ENCODE results near the gene FOXP4. TPM values are rescaled to one million over a fixed set of nuclear protein-coding genes. Genes with fewer than 3 reads are reported as not detected.

The FOXP4 gene
- total RNA-seq, 1 experiment from 2014 or later = 1.2 TPM

DNA sequence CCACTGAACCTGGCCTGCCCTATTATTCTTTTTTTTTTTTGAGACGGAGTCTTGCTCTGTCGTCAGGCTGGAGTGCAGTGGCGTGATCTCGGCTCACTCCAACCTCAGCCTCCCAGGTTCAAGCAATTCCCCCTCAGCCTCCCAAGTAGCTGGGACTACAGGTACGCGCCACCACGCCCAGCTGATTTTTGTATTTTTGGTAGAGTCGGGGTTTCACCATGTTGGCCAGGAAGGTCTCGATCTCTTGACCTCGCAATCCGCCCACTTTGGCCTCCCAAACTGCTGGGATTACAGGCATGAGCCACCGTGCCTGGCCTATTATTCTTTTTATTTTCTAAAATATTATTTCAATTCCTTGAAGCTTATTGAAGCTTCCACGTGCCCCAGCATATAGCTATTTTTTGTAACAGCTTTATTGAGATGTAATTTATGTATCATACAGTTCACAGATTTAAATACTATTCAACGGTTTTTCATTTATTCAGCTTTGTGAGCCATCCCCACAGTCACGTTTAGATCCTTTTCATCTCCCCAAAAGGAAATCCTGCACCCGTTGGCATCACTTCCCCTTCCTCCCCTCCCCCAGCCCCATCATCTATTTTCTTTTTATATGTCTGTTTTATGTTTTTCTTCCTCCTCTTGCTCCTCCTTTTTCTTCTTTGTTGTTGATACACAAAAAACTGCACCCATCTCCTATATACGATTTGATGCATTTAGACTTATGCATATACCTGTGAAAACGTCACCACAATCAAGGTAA is 78.6 kb downstream of the FOXP4 start:
- in situ Hi-C loops (cut with HindIII; ENCODE audit: low pct_unique_long_range_greater_than_20kb, low sequenced_read_pairs) = no loop called here
- no peak for DNase-seq (ENCODE audit: low read depth, low spot score)

DNA sequence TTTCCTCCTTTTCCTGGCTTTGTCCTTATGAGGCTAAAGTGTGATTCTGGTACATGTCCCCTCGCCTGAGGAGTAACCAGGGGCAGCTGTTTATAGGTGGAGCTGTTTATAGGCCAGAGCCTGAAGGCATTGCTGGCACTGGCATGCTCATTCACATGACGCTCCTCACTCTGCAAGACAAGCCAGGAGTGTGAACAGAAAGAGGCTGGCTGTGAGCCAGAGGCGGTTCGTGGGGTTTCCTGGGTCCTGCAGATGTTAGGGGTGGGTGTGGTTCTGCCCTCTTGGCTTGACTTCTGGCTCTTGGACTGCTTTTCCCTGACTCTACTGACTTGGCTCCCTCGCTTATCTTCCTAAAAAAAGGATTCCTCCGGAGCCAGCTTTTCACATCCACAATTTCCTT is 79.3 kb downstream of the FOXP4 start:
- in situ Hi-C loops (cut with HindIII; ENCODE audit: low pct_unique_long_range_greater_than_20kb, low sequenced_read_pairs) = no loop called here
- DNase-seq (ENCODE audit: low read depth, low spot score) = no peak

DNA sequence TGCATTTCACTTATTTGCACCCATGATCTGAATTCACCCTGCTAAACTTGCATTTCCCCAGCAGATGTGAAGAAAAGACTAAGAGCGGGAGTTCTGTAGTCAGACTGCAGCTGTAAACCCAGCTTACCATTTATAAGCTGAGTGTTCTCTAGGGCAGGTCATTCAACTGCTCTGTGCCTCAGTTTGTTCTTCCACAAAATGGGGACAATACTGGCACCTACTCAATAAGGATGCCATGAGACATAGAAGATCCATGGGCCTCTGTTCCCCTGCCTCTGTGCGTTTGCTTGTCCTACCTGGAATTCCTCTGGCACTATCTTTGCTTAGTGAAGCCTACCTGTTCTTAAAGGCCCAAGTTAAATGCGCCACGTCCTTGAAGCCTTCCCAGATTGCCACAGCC is 79.8 kb downstream of the FOXP4 start:
- no peak for DNase-seq (ENCODE audit: low read depth, low spot score)
- in situ Hi-C loops (cut with HindIII; ENCODE audit: low pct_unique_long_range_greater_than_20kb, low sequenced_read_pairs) = no loop called here

DNA sequence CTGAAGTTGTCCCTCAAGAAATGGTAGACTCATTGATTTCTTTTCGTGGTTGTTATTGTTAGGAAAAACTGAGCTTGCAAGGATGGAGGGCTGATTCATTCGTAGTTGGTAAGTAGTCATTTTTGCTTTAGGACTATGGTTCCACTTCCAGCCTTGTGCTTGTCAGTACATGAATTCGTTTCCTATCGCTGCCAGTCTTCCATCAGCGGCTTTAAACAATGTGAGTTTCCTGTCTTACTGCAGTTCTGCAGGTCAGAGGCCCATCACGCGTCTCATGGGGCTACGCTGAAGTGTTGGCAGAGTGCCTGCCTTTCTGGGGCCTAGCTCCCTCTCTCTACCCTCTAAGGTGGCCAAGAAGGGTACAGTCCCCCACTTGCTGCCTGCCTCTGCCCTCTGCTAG is 80.7 kb downstream of the FOXP4 start:
- no peak for DNase-seq (ENCODE audit: low read depth, low spot score)
- in situ Hi-C loops (cut with HindIII; ENCODE audit: low pct_unique_long_range_greater_than_20kb, low sequenced_read_pairs) = no loop called here

DNA sequence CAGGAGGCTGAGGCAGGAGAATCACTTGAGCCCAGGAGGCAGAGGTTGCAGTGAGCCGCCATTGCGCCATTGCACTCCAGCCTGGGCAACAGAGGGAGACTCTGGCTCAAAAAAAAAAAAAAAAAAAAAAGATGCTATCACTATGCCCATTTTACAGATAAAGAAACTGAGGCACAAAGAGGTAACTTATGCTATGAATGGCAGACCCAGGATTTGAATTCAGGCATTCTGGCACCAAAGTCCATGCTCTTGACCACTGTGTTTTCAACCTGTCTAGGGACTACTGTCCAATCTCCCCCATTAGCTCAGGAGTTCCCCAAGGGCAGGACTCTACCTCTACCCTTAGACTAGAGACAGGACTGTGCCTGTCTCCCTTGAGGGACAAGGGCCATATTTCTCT is 82.9 kb downstream of the FOXP4 start:
- no peak for DNase-seq (ENCODE audit: low read depth, low spot score)
- in situ Hi-C loops (cut with HindIII; ENCODE audit: low pct_unique_long_range_greater_than_20kb, low sequenced_read_pairs) = no loop called here

DNA sequence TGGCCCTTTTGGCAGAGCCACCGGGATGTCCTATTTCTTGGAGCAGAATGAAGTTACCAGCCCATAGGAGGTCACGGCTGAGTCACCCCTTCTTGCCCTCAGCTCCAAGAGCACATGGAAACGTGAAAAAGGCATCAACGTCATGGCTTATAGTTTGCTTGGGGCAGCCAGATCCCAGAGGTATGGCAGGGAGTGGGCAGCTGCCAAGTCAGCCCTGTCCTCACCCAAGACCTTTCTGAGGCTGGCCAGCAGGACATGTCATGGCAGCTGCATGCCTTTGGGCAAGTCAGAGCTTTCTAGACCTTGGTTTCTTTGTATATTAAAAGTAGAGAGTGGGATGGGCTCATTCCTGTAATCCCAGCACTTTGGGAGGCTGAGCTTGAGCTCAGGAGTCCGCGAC is 83.9 kb downstream of the FOXP4 start:
- no peak for DNase-seq (ENCODE audit: low read depth, low spot score)
- in situ Hi-C loops (cut with HindIII; ENCODE audit: low pct_unique_long_range_greater_than_20kb, low sequenced_read_pairs) = no loop called here

DNA sequence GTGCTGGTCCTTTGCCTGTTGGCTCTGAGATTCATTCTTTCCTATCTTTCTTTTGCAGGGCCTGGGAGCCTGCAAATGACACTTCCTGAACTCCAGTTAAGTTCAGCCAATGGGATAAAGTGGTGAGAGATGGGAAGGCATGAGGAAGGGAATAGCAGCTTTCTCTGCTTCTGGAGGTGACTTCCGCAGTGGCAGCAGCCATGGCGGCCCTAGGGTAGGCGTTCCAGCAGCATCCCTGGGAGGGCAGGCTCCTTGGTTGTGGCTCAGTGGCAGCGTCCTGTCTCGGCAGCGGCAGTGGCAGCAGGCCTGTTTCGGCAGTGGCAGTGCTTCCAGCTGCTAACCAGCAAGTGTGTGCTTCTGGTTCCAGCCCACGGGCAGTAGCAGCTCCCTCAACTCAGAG is 84.8 kb downstream of the FOXP4 start:
- no peak for DNase-seq (ENCODE audit: low read depth, low spot score)
- in situ Hi-C loops (cut with HindIII; ENCODE audit: low pct_unique_long_range_greater_than_20kb, low sequenced_read_pairs) = no loop called here

DNA sequence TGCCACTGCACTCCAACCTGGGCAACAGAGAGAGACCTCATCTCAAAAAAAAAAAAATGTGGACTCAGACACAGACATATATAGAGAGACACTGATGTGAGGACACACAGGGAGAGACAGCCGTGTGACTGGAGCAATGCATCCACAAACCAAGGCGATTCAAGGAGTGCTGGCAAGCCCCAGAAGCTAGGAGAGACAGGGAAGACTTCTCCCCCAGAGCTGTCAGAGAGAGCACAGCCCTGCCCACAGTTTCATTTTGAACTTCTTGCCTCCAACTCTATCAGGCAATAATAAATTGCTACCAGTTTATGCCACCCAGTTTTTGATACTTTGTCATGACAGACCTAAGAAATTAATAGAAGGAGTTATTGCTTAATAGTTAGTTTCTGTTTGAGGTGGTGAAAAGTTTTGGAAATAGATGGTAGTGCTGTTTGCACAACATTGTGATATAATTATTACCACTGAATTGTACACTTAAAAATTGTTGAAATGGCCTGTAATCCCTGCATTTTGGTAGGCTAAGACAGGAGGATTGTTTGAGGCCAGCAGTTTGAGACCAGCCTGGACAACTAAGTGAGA is 87.0 kb downstream of the FOXP4 start:
- no peak for DNase-seq (ENCODE audit: low read depth, low spot score)
- in situ Hi-C loops (cut with HindIII; ENCODE audit: low pct_unique_long_range_greater_than_20kb, low sequenced_read_pairs) = no loop called here

DNA sequence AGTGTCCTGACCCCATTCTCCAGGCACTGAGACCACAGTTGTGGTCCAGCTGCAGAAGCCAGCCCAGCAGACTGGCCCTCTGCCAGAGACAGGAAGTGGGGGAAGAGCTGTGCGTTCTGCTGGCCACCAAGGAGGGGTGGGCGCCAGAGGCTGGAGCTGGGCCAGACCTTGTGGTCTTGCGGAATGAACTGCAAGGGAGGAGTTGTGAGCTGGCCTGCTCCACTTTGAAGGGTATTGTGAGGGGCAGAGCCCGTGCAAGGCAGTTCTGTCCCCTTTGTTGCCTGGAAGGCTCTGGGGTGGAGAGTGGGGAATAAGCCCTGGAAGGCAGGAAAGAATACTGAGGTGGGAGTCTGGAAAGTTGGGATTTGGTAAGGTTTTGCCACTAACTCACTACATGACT is 88.5 kb downstream of the FOXP4 start:
- no peak for DNase-seq (ENCODE audit: low read depth, low spot score)
- in situ Hi-C loops (cut with HindIII; ENCODE audit: low pct_unique_long_range_greater_than_20kb, low sequenced_read_pairs) = no loop called here

DNA sequence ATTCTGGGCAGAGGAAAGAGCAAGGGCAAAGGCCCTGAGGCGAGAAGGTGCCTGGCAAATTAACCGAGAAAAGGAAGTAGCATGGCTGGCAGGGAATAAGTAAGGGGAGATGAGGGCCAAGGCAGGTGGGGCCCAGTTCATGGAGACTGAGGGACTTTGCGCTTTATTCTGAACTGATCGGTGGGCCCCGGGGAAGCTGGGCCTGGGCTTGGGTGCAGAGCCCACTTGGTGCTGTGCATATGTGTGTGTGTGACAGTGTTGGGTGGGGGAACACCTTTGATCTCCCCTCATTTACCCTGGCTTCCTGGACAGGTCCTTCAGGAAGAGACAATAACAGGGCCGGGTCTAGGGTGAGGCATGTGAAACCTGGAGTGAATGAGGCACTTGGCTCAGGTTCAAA is 89.2 kb downstream of the FOXP4 start:
- in situ Hi-C loops (cut with HindIII; ENCODE audit: low pct_unique_long_range_greater_than_20kb, low sequenced_read_pairs) = no loop called here
- no peak for DNase-seq (ENCODE audit: low read depth, low spot score)

DNA sequence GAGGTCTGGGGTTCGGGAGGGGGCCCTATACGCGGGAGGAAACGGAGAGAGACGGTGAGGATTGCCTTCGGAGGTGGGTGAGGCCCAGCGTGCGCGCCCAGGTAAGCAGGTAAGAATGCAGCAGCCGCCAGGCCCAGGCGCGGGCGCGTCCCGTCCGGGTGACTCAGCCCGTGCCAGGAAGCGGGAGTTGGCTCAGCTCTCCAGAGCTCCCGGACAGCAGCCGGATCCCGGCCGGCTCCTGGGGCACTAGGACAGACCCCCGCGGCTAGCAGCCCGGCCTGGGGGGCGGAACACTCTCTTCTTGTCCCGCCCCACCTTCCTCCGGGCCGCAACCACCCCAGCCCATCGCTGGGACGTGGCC is 90.6 kb downstream of the FOXP4 start:
- DNase-seq (ENCODE audit: low read depth, low spot score) = no peak

DNA sequence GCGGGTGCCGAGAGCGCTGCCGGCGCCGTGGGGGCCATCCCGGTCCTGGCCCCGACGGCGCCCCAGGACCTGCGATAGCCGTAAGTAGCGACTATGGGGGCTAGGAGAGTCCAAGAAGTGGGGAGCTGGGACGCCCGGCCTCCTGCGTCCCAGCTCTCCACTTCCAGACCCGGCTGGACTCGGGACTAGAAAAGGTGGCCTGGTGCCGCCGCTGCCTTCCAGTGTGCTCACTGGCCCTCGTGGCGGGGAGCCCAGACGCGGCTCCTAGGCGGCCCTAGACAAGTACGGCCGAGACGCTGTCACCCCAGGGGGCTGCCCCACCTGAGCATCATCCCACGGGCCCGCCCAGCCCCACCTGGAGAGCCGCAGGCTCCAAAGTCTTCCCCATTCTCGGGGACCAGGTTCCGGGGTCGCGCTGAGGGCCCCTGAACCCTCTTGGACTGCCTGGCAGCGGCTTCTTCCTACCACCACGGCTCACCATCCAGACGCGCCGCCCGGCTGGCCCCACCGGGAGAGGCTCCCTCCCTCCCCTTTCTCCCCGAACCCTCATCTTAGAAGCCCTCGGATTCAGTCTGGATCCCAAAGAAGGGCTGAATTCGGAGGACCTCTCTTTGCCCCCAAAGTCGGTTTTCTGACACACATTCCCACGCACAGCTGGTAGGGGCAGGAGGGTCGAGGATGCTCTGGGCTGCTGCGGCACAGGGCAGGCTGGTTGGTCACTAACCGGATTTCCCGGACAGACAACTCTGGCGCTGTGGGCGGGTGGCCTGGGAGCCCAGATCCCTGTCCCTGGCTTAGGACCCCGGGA is 91.2 kb downstream of the FOXP4 start:
- DNase-seq (ENCODE audit: low read depth, low spot score) = no peak
- in situ Hi-C loops (cut with HindIII; ENCODE audit: low pct_unique_long_range_greater_than_20kb, low sequenced_read_pairs) = no loop called here

More for the DNA sequence above, 90.6 kb downstream of the FOXP4 start:
- in situ Hi-C loops (cut with HindIII; ENCODE audit: low pct_unique_long_range_greater_than_20kb, low sequenced_read_pairs) = no loop called here

DNA sequence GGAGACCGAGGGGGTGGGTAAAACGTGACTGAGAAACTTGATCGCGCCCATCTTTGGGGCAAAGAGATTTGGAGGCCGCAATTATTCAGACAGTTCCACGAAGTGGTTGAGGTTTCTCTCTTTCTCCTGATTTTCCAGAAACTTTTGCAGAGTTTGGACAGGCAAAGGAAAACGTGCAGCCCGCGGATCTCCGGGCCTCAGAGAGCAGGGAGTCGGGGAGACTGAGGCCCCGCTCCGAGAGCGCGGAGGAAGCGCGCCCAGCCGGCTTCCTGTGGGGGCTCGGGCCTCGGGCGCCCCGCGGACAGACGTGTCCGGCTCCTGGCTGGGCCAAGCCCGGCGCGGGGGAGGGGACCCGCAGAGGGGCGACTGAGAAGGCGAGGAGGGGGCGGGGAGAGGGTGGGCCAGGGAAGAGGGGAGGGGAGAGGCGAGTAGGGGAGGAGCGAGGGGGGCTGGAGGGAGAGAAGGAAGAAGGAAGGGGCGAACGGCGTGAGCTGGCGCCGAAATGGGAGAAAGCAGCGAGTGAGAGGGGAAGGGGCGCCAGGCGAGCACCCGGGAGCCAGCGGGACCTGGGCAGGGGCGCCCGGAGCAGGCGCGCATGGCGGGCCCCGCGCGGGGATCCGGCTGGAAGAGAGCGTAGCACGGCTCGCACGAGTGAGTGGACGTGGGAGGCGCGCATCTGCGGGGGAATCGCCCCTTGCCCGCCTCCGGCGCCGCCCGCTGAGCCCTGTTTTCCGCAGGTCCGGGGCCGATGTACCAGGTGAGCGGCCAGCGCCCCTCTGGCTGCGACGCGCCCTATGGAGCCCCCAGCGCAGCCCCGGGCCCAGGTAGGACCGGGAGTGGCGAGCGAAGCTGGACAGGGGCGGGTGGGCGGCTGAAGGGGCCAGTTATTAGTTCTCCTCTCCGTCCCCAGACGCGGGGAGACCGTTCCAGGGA is 92.1 kb downstream of the FOXP4 start, which contains the start of gene MDFI:
Gene MDFI (plus strand): TSS at position 467 of the 933 bp plus-strand sequence. CDS start 282 bp downstream, at position 749.
- in situ Hi-C loops (cut with HindIII; ENCODE audit: low pct_unique_long_range_greater_than_20kb, low sequenced_read_pairs) = no loop called here
- no peak for DNase-seq (ENCODE audit: low read depth, low spot score)

DNA sequence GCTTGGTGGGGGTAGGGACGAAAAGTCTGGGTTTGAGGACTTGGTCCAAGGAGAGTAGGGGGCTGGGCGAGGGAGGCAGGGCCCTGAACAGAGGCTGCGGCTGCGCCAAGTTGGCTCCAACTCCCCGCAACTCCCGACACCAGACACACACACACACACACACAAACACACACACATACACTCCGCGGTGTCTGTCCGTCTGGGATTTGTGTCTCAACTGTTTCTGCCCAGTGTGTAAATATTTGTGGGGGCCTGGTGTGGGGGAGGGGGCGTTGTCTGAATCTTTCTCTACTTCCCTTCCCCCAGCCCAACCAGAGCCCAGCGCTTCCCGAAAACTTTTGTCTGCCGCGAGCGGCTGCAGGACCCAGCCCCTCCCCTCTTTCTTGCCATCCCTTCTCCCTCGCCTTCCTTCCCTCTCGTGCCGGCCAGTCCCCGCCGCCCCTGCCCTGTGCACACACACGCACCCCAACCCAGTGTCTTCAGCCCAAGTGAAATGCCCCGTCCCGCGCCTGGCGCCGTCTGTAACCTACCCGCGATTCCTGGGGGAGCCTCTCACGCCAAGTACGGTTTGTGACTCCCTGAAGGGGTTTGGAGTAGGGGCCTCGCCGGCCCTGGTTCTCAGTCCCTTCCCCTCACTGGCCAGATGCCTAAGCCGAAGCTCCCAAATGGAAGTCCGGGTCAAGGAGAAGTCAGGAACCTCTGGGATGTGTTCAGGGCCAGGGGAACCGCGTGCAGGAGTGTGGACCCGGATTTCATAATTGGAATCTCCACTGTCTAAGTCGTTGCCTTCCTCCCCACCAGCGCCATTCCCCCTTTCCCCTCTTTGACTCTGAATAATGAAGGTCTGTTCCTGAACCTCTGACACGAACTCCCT is 93.0 kb downstream of the FOXP4 start:
- in situ Hi-C loops (cut with HindIII; ENCODE audit: low pct_unique_long_range_greater_than_20kb, low sequenced_read_pairs) = no loop called here
- no peak for DNase-seq (ENCODE audit: low read depth, low spot score)

DNA sequence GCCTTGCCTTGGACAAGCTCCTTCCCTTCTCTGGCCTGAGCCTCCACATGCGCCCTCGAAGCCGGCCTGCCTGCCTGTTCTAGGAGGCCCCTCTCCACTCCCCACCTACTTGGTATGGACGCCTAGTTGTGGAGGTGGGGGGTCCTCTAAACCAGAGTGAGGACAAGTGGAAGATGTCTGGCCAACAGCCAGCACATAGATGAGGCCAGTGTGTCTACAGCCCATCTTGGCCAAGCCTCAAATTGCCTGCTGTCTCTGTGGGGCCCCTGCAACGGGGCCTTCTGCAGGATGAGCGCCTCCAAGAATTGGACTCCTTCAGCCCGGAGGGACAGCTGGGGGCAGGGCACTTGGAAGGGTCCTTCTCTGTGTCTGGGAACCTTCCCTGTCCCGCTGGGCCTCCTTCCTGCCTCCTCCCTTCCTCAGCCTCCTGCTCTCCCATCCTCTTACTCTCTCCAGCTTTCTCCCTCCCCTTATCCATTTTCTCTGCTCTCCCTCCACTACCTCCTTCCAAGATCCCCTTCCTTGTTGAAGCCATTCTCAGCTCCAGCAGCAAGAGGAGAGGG is 93.7 kb downstream of the FOXP4 start:
- in situ Hi-C loops (cut with HindIII; ENCODE audit: low pct_unique_long_range_greater_than_20kb, low sequenced_read_pairs) = no loop called here
- DNase-seq (ENCODE audit: low read depth, low spot score) = no peak

DNA sequence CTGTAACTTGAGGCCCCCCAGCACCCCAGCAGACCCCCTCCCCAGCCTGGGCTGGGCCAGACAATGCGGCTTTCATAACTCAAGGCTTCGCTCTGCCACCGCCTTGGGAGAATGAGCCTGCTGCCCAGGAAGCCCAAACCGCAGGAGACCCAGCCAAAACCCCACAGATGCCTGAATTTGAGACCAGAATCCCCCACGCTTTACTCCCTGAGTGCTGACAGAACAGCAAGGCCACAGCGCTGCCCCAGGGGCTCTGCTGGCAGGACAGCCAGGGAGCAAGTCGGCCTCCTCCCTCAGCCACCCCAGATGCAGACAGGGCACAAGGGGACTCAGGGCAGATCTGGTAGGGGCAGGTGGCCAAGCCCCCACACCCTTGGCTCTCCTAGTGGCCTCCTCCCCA is 94.2 kb downstream of the FOXP4 start:
- in situ Hi-C loops (cut with HindIII; ENCODE audit: low pct_unique_long_range_greater_than_20kb, low sequenced_read_pairs) = no loop called here
- DNase-seq (ENCODE audit: low read depth, low spot score) = no peak

All from SK-MEL-5 (cell line).